Body of pancreas (tissue), 4 donors: ENCODE results near the gene MMD. TPM values are rescaled to one million over a fixed set of nuclear protein-coding genes. Genes with fewer than 3 reads are reported as not detected.

Experiments used
- ATAC-seq: fragments of 150-250 bp; one replicate; pipeline ENCODE4 v1.9.1; 2016
- DNase-seq, 4 donors: peaks; one replicate each; pipeline ENCODE4 v3.0.0-alpha.2; 2019
- H3K27ac ChIP-seq, 4 donors: fragments of 200-600 bp; sonication (generic); 1 replicate in 3 of 4; 2 replicates in 1 of 4; pipeline versions ENCODE4 v1.5.1 to v1.6.1; 2016 to 2019; ENCODE audit warnings: mild to moderate bottlenecking in 1 of 4, mixed read lengths in 1 of 4, moderate library complexity in 1 of 4
- H3K27me3 ChIP-seq, 2 donors: fragments of 200-600 bp; sonication (generic); one replicate each; pipeline ENCODE4 v1.6.0; 2016; ENCODE audit warnings: mild to moderate bottlenecking in 1 of 2
- H3K36me3 ChIP-seq, 2 donors: fragments of 200-600 bp; sonication (generic); replicated peaks in 1 of 2; 2 replicates each; pipeline ENCODE4 v1.5.1; 2016; ENCODE audit warnings: low read depth in 2 of 2; ENCODE audit not compliant: insufficient read depth in 1 of 2
- H3K4me1 ChIP-seq: fragments of 200-600 bp; sonication (generic); one replicate; pipeline ENCODE4 v1.6.0; 2016
- H3K4me3 ChIP-seq, 2 donors: fragments of 200-600 bp; sonication (generic); 1 replicate in 1 of 2; 2 replicates in 1 of 2; pipeline ENCODE4 v1.5.1; 2016 to 2019
- H3K9me3 ChIP-seq, 3 donors: fragments of 200-600 bp; sonication (generic); 1 replicate in 2 of 3; 2 replicates in 1 of 3; pipeline ENCODE4 v1.5.1; 2016
- POLR2A ChIP-seq, 3 donors: fragments of 450-650 bp; IDR thresholded peaks; one replicate each; pipeline ENCODE4 v1.6.1; 2016; ENCODE audit warnings: antibody characterized with exemption in 3 of 3, mild to moderate bottlenecking in 2 of 3
- WGBS, 2 donors: methylation state at CpG; one replicate each; pipeline ENCODE4 v1.1.5; 2017; 5-methylcytosine and 5-hydroxymethylcytosine counted together
- intact Hi-C: fragments of 100-400 bp; cut with DNase I; formaldehyde crosslinking; loops from one replicate; pipeline ENCODE4 v1.15.1; 2023
- total RNA-seq, 2 donors: library from RNA; depleted of rRNA; stranded (reverse); fragments of >200 nt; gene quantifications; one replicate each; pipeline ENCODE4 v1.1.0, GENCODE V29; 2016
- TF ChIP-seq, protein P1 (sequence below), 7 experiments: fragments of 450-650 bp in 4 of 7; fragments of 200-600 bp in 3 of 7; sonication (generic) in 3 of 7; IDR thresholded peaks; one replicate each; pipeline ENCODE4 v1.5.1; 2016 to 2019; ENCODE audit warnings: antibody characterized with exemption in 7 of 7

Gene MMD
- total RNA-seq, 2 donors from 2014 or later, result 4.4 to 12.5 TPM

DNA sequence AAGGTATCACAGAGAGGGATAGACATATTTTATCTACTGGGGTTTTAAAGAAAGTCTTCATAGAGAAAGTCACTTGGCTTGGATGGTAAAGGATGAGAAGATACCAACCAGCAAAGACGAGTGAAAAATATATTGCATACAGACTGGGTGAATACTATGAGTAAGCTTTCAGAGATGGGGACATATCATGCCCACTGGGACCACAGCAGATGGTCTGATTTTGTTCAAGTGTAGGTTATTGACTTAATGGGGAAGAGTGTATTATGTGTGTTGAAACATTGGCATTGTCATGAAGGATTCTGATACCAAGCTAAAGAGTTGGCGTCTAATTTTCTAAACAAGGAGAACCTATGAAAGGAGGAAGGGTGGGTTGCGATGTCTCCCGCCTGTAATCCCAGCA lies 13.8 kb upstream of the MMD start:
- H3K4me3 ChIP-seq, result no peak overlapping the region
- no peak overlapping the region for H3K27ac ChIP-seq
- no peaks in the 10 kb centered on the region for H3K9me3 ChIP-seq
- peaks cover 24% of the 10 kb centered on the region for H3K4me1 ChIP-seq
- no peaks in the 10 kb centered on the region for H3K27me3 ChIP-seq
- 59 to 60% methylated on average over 4 of the region's 4 CpGs for WGBS, 2 donors
- TF ChIP-seq POLR2A (IDR thresholded peaks at IDR 0.05), result no peak
- TF ChIP-seq, protein P1, sequence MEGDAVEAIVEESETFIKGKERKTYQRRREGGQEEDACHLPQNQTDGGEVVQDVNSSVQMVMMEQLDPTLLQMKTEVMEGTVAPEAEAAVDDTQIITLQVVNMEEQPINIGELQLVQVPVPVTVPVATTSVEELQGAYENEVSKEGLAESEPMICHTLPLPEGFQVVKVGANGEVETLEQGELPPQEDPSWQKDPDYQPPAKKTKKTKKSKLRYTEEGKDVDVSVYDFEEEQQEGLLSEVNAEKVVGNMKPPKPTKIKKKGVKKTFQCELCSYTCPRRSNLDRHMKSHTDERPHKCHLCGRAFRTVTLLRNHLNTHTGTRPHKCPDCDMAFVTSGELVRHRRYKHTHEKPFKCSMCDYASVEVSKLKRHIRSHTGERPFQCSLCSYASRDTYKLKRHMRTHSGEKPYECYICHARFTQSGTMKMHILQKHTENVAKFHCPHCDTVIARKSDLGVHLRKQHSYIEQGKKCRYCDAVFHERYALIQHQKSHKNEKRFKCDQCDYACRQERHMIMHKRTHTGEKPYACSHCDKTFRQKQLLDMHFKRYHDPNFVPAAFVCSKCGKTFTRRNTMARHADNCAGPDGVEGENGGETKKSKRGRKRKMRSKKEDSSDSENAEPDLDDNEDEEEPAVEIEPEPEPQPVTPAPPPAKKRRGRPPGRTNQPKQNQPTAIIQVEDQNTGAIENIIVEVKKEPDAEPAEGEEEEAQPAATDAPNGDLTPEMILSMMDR (IDR thresholded peaks at IDR 0.05), result no peak
- no peak for DNase-seq
- intact Hi-C loops, result no loop called here
- no peak for ATAC-seq
- no peaks in the 10 kb centered on the region for H3K36me3 ChIP-seq

DNA sequence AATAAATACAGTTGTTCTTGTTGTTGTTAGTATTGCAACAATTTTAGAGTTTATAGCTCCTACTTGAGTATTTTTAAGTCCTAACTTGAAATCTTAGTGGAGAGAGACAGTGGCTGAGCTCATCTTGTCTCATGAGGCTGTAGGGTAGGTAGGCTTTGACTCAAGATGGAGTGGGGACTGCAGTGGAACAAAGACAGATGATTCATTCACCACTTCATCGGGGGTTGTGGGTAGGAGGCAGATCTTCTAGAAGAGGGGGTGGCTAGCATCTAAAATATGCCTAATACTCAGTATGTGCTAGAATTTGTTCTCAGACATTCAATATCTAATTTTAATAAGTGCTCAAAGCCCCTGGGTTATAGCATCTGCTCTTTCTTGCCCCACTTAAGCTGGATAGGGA lies 13.1 kb upstream of the MMD start:
- peak overlapping the region in 2 of 4 donors; percentile 64 to 77 for H3K27ac ChIP-seq
- no peak for TF ChIP-seq POLR2A (IDR thresholded peaks at IDR 0.05)
- TF ChIP-seq, protein P1 (IDR thresholded peaks at IDR 0.05), result no peak

DNA sequence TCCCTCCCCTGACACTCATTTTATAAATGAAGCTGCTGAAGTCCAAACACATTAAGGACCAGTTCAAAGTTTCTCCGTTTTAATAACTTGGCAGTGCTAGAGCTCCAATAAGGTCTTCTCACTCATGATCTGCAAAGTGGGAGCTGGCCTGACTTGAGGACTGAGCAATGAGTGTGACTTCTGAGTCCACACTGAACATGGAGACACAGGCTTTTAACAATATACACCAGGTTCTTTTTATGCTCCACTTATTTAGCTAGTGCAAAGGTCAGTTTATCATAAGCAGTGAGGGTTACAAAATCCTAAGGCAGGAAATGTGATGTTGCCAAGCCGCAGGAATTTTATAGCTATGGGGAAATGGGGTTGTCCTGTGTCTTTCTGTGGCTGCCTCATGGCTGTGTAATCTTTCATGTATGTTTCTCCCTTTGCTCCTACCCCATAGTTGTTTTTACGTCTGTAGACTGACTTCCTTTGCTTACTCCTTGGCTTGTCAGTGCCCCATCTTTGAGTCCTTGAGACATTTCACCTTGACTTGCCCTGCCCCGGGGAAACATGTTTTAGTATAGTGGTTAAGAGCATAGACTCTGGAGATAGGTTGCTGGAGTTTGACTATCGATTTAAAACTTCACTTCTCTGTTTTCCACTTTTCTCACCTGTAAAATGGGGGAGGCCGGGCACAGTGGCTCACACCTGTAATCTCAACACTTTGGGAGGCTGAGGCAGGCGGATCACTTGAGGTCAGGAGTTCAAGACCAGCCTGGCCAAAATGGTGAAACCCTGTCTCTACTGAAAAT lies 12.2 kb upstream of the MMD start:
- H3K4me3 ChIP-seq, result no peak overlapping the region
- no peaks in the 10 kb centered on the region for H3K27me3 ChIP-seq
- H3K9me3 ChIP-seq, result no peaks in the 10 kb centered on the region
- H3K27ac ChIP-seq, result peak overlapping the region in 3 of 4 donors; percentile 54 to 77 (median 64)
- intact Hi-C loops, result no loop called here
- no peaks in the 10 kb centered on the region for H3K36me3 ChIP-seq
- peak in 3 of 4 donors; percentile 23 to 48 (median 30) for DNase-seq
- H3K4me1 ChIP-seq, result peaks cover 25% of the 10 kb centered on the region
- 53 to 59% methylated on average over 7 of the region's 7 CpGs for WGBS, 2 donors
- TF ChIP-seq POLR2A (IDR thresholded peaks at IDR 0.05), result no peak
- TF ChIP-seq, protein P1 (IDR thresholded peaks at IDR 0.05), result no peak
- ATAC-seq, result peak; percentile 61

More for the DNA sequence above, 13.1 kb upstream of the MMD start:
- Histone ChIP-seq H3K36me3 (no peaks in the 10 kb centered on the region), H3K4me1 (peaks cover 25% of the 10 kb centered on the region), H3K9me3 (no peaks in the 10 kb centered on the region), H3K4me3 (no peak overlapping the region), H3K27me3 (no peaks in the 10 kb centered on the region)
- WGBS, 2 donors, result 92 to 100% methylated on average over 1 of the region's 1 CpG
- intact Hi-C loops, result no loop called here
- ATAC-seq, result no peak
- no peak for DNase-seq

GRCh38 chr17:55433029-55433628 lies 11.5 kb upstream of the MMD start:
- Histone ChIP-seq H3K27me3 (no peaks in the 10 kb centered on the region), H3K36me3 (no peaks in the 10 kb centered on the region), H3K4me1 (peaks cover 25% of the 10 kb centered on the region), H3K27ac (peak overlapping the region in 3 of 4 donors; percentile 54 to 77 (median 64)), H3K4me3 (no peak overlapping the region), H3K9me3 (no peaks in the 10 kb centered on the region)
- peak in 3 of 4 donors; percentile 12 to 48 (median 32) for DNase-seq
- WGBS, 2 donors, result 14 to 19% methylated on average over 7 of the region's 7 CpGs
- peak; percentile 85 for ATAC-seq
- intact Hi-C loops, result no loop called here
- TF ChIP-seq, protein P1 (IDR thresholded peaks at IDR 0.05), result no peak
- TF ChIP-seq POLR2A (IDR thresholded peaks at IDR 0.05), result no peak
